Trophoblast cell (in vitro differentiated cells and primary cell): ENCODE results near the gene RGS7.
"Not testable (repeated sequence)": the region's sequence is repeated elsewhere in the genome, so short reads cannot be mapped to it uniquely, and the experiment has no call there.

Experiments used
- DNase-seq, 2 donors: peaks; one replicate each; pipeline ENCODE4 v3.0.0-alpha.2; 2016
- H2AFZ ChIP-seq: 2 replicates; pipeline ENCODE4 v1.6.1; 2013; ENCODE audit warnings: low read length, moderate library complexity, mild to moderate bottlenecking; ENCODE audit not compliant: insufficient read depth, poor library complexity
- H2AK5ac ChIP-seq: 2 replicates; pipeline ENCODE4 v1.6.1; 2013; ENCODE audit warnings: mild to moderate bottlenecking, low read length
- H2BK120ac ChIP-seq: 2 replicates; pipeline ENCODE4 v1.6.1; 2013; ENCODE audit warnings: low read length, mild to moderate bottlenecking, moderate library complexity; ENCODE audit not compliant: insufficient read depth, poor library complexity
- H2BK12ac ChIP-seq: 2 replicates; pipeline ENCODE4 v1.6.1; 2013; ENCODE audit warnings: mild to moderate bottlenecking, low read length, moderate library complexity
- H2BK5ac ChIP-seq: 2 replicates; pipeline ENCODE4 v1.6.1; 2013; ENCODE audit warnings: low read length, low read depth, moderate library complexity, mild to moderate bottlenecking; ENCODE audit not compliant: poor library complexity
- H3K14ac ChIP-seq: 2 replicates; pipeline ENCODE4 v1.6.1; 2013; ENCODE audit warnings: mild to moderate bottlenecking, low read length
- H3K18ac ChIP-seq: 2 replicates; pipeline ENCODE4 v1.6.1; 2013; ENCODE audit warnings: mild to moderate bottlenecking, low read length
- H3K23ac ChIP-seq: 2 replicates; pipeline ENCODE4 v1.6.1; 2013; ENCODE audit warnings: low read length
- H3K27ac ChIP-seq: 2 replicates; pipeline ENCODE4 v1.5.1; 2013; ENCODE audit warnings: low read depth, mild to moderate bottlenecking, inconsistent platforms, low read length, moderate library complexity
- H3K27me3 ChIP-seq: 2 replicates; pipeline ENCODE4 v1.6.1; 2013; ENCODE audit warnings: inconsistent platforms, mild to moderate bottlenecking, low read length, moderate library complexity; ENCODE audit not compliant: insufficient read depth
- H3K36me3 ChIP-seq, 2 experiments: 1 replicate in 1 of 2; 2 replicates in 1 of 2; pipeline ENCODE4 v1.6.1; 2013; ENCODE audit warnings: low read length in 2 of 2, mild to moderate bottlenecking in 2 of 2, moderate library complexity in 1 of 2; ENCODE audit not compliant: insufficient read depth in 2 of 2, control insufficient read depth in 1 of 2
- H3K4ac ChIP-seq: 2 replicates; pipeline ENCODE4 v1.6.1; 2013; ENCODE audit warnings: low read depth, mild to moderate bottlenecking, low read length, moderate library complexity
- H3K4me1 ChIP-seq, 2 experiments: 1 replicate in 1 of 2; 2 replicates in 1 of 2; pipeline ENCODE4 v1.6.1; 2013; ENCODE audit warnings: low read length in 2 of 2, mild to moderate bottlenecking in 2 of 2, moderate library complexity in 1 of 2; ENCODE audit not compliant: insufficient read depth in 2 of 2, control insufficient read depth in 1 of 2
- H3K4me2 ChIP-seq: 2 replicates; pipeline ENCODE4 v1.6.1; 2013; ENCODE audit warnings: inconsistent platforms, mild to moderate bottlenecking, low read length, moderate library complexity
- H3K4me3 ChIP-seq: 2 replicates; pipeline ENCODE4 v1.5.1; 2013; ENCODE audit warnings: mild to moderate bottlenecking, low read depth, low read length, inconsistent platforms
- H3K79me1 ChIP-seq: one replicate; pipeline ENCODE4 v1.6.1; 2013; ENCODE audit warnings: low read length
- H3K79me2 ChIP-seq: 2 replicates; pipeline ENCODE4 v1.6.1; 2013; ENCODE audit warnings: low read length, mild to moderate bottlenecking; ENCODE audit not compliant: control insufficient read depth, insufficient read depth, poor library complexity
- H3K9ac ChIP-seq: 2 replicates; pipeline ENCODE4 v1.6.1; 2013; ENCODE audit warnings: mild to moderate bottlenecking, low read length
- H3K9me3 ChIP-seq: 2 replicates; pipeline ENCODE4 v1.6.1; 2013; ENCODE audit warnings: low read depth, mild to moderate bottlenecking, control low read depth, inconsistent platforms, low read length; ENCODE audit not compliant: insufficient read depth
- H4K12ac ChIP-seq: 2 replicates; pipeline ENCODE4 v1.6.1; 2013; ENCODE audit warnings: low read depth, mild to moderate bottlenecking, low read length, moderate library complexity
- H4K8ac ChIP-seq: 2 replicates; pipeline ENCODE4 v1.6.1; 2013; ENCODE audit warnings: low read depth, mild to moderate bottlenecking, low read length, moderate library complexity
- H4K91ac ChIP-seq: one replicate; pipeline ENCODE4 v1.6.1; 2013; ENCODE audit warnings: low read depth, mild to moderate bottlenecking, low read length, moderate library complexity
- WGBS: extraction: QIAGEN DNeasy Blood & Tissue Kit; methylation state at CpG from one replicate; pipeline ENCODE4 v1.1.7; 2013; ENCODE audit warnings: missing lambda C conversion rate; ENCODE audit not compliant: insufficient read length, insufficient coverage; ENCODE audit errors: extremely low coverage; 5-methylcytosine and 5-hydroxymethylcytosine counted together

Gene RGS7

GRCh38 chr1:241228339-241228738 lies 128.7 kb downstream of the RGS7 start:
- H3K18ac ChIP-seq = no peak overlapping the region
- H3K4me3 ChIP-seq = no peak overlapping the region
- H3K14ac ChIP-seq = no peak overlapping the region
- no peak overlapping the region for H2AFZ ChIP-seq
- no peak overlapping the region for H4K8ac ChIP-seq
- no CpG with 5 or more reads among the region's 4 CpGs for WGBS
- H3K4me1 ChIP-seq = no peaks in the 10 kb centered on the region
- H3K4me2 ChIP-seq = no peak overlapping the region
- H2AK5ac ChIP-seq = no peak overlapping the region
- no peak overlapping the region for H2BK120ac ChIP-seq
- H3K36me3 ChIP-seq = no peaks in the 10 kb centered on the region
- no peaks in the 10 kb centered on the region for H3K79me1 ChIP-seq
- no peak overlapping the region for H4K12ac ChIP-seq
- H3K27me3 ChIP-seq = no peaks in the 10 kb centered on the region
- H2BK12ac ChIP-seq = no peak overlapping the region
- H3K23ac ChIP-seq = no peak overlapping the region
- no peak overlapping the region for H3K4ac ChIP-seq
- H4K91ac ChIP-seq = no peak overlapping the region
- H2BK5ac ChIP-seq = no peak overlapping the region
- DNase-seq = no peak
- H3K9ac ChIP-seq = no peak overlapping the region
- no peaks in the 10 kb centered on the region for H3K9me3 ChIP-seq
- no peak overlapping the region for H3K27ac ChIP-seq
- no peaks in the 10 kb centered on the region for H3K79me2 ChIP-seq

GRCh38 chr1:241225741-241226140 lies 131.3 kb downstream of the RGS7 start:
- Histone ChIP-seq H3K14ac (no peak overlapping the region), H4K91ac (no peak overlapping the region), H3K27ac (no peak overlapping the region), H3K4me3 (no peak overlapping the region), H3K4me1 (no peaks in the 10 kb centered on the region), H3K18ac (no peak overlapping the region), H2BK12ac (no peak overlapping the region), H3K23ac (no peak overlapping the region), H3K79me1 (peaks cover under 1% of the 10 kb centered on the region), H4K8ac (no peak overlapping the region), H3K9ac (no peak overlapping the region), H3K4ac (no peak overlapping the region), H4K12ac (no peak overlapping the region), H3K4me2 (no peak overlapping the region), H3K36me3 (no peaks in the 10 kb centered on the region), H2BK120ac (no peak overlapping the region), H2AFZ (no peak overlapping the region), H2AK5ac (no peak overlapping the region), H3K79me2 (no peaks in the 10 kb centered on the region), H2BK5ac (no peak overlapping the region), H3K27me3 (no peaks in the 10 kb centered on the region), H3K9me3 (no peaks in the 10 kb centered on the region)
- DNase-seq = no peak
- no CpG with 5 or more reads among the region's 1 CpG for WGBS

GRCh38 chr1:241224189-241224588 lies 132.8 kb downstream of the RGS7 start:
- not testable (repeated sequence) for H2BK5ac ChIP-seq, H3K4me2 ChIP-seq, H3K9ac ChIP-seq, H3K4me3 ChIP-seq, H2BK120ac ChIP-seq, H4K91ac ChIP-seq, H3K79me2 ChIP-seq, DNase-seq, H3K4ac ChIP-seq, H3K9me3 ChIP-seq, H2AFZ ChIP-seq, H3K18ac ChIP-seq, H3K27ac ChIP-seq, H3K79me1 ChIP-seq, H4K12ac ChIP-seq, H3K23ac ChIP-seq, H2BK12ac ChIP-seq, H3K14ac ChIP-seq, H3K36me3 ChIP-seq, H3K4me1 ChIP-seq, H2AK5ac ChIP-seq, H3K27me3 ChIP-seq, H4K8ac ChIP-seq
- no CpG with 5 or more reads among the region's 3 CpGs for WGBS

- H2BK120ac ChIP-seq, H3K4me1 ChIP-seq, H3K14ac ChIP-seq, H3K18ac ChIP-seq, H3K4me2 ChIP-seq, H3K79me2 ChIP-seq, DNase-seq, H3K36me3 ChIP-seq, H3K27me3 ChIP-seq, H3K27ac ChIP-seq, H4K12ac ChIP-seq, H3K9me3 ChIP-seq, H2AFZ ChIP-seq, H3K4ac ChIP-seq, H3K79me1 ChIP-seq, H3K9ac ChIP-seq, H3K4me3 ChIP-seq, H4K8ac ChIP-seq, H2BK12ac ChIP-seq, H3K23ac ChIP-seq, H2AK5ac ChIP-seq, H2BK5ac ChIP-seq, H4K91ac ChIP-seq: not testable (repeated sequence)
- no CpG with 5 or more reads among the region's 4 CpGs for WGBS
Measured at GRCh38 chr1:241222813-241223212, 134.2 kb downstream of the RGS7 start.
